HFF-Myc (cell line): ENCODE data around the gene GLUD2.

ENCODE experiments used
- DNase-seq: peaks from one replicate; pipeline ENCODE4 v3.0.0-alpha.2; 2011; ENCODE audit warnings: low read depth; ENCODE audit errors: extremely low read depth
- H3K4me3 ChIP-seq: replicated peaks from 2 replicates; pipeline ENCODE4 v1.5.1; 2011; ENCODE audit warnings: low read depth, mild to moderate bottlenecking, control low read depth, low read length
- TF ChIP-seq, protein P1 (sequence below): IDR thresholded peaks from 2 replicates; pipeline ENCODE4 v1.5.1; 2012; ENCODE audit warnings: mild to moderate bottlenecking, low read depth, low read length, control low read depth; ENCODE audit errors: missing control alignments

GLUD2 gene

DNA sequence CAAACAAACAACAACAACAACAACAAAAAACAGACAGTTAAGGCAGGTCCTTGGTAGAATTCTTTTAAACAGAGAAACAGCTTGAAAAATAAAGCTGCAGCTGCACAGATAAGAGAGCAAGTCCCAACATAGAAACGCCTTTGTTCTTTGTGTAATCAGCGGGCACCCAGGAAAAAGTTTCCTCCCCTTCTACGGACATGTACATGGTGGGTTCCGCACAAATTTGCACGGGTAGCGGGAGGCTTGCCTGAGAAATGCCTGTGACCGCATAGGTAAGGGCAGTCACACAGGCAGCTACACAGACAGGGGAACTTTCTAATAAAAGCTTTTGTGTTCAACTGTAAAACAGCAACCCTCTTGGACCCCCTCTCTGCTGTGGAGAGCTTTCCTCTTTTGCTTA is 36.2 kb upstream of the GLUD2 start:
- DNase-seq = no peak
- TF ChIP-seq, protein P1, sequence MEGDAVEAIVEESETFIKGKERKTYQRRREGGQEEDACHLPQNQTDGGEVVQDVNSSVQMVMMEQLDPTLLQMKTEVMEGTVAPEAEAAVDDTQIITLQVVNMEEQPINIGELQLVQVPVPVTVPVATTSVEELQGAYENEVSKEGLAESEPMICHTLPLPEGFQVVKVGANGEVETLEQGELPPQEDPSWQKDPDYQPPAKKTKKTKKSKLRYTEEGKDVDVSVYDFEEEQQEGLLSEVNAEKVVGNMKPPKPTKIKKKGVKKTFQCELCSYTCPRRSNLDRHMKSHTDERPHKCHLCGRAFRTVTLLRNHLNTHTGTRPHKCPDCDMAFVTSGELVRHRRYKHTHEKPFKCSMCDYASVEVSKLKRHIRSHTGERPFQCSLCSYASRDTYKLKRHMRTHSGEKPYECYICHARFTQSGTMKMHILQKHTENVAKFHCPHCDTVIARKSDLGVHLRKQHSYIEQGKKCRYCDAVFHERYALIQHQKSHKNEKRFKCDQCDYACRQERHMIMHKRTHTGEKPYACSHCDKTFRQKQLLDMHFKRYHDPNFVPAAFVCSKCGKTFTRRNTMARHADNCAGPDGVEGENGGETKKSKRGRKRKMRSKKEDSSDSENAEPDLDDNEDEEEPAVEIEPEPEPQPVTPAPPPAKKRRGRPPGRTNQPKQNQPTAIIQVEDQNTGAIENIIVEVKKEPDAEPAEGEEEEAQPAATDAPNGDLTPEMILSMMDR = no peak
- no peak overlapping the region for H3K4me3 ChIP-seq

DNA sequence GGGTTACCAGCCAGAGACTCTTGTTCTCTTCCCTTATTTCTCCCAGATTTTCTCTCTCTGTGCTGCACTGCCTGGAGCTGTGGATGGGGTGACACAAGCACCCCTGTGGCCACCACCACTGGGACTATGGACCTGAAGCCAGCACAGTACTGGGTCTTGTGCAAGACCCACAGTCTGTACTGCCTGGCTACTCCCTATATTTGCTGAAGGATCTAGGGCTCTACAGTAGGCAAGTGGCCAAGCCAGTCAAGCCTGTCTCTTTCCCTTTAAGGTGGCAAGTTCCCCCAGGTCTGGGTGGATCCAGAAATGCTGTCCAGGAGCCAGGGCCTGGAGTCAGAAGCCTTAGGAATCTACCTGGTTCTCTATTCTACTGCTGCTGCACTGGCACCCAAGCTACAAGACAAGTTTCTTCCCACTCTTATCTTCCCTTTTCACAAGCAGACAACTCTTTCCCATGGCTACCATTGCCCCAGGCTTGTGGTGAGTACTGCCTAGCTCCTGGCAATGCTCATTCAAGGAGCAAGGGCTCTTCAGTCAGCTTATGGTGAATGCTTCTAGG is 33.4 kb upstream of the GLUD2 start:
- TF ChIP-seq, protein P1 = no peak
- no peak for DNase-seq

DNA sequence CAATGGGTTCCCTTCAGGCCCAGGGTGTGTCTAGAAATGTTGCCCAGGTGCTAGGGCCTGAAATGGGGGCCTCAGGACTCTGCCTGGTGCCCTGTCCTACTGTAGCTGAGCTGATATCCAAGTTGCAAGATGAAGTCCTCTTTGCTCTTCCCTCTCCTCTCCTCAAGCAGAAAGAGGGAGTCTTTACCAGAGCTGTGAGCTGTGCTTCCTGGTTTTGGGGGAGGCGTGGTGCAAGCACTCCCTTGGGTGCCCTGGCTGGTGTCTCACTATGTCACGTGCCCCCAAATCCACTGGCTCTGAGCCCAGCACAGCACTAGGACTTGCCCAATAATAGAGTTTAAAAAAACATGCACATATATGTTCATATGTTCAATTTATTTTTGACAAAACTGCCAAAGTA is 32.6 kb upstream of the GLUD2 start:
- DNase-seq = no peak
- TF ChIP-seq, protein P1 = no peak
- no peak overlapping the region for H3K4me3 ChIP-seq

More for the DNA sequence above, 33.4 kb upstream of the GLUD2 start:
- no peak overlapping the region for H3K4me3 ChIP-seq

DNA sequence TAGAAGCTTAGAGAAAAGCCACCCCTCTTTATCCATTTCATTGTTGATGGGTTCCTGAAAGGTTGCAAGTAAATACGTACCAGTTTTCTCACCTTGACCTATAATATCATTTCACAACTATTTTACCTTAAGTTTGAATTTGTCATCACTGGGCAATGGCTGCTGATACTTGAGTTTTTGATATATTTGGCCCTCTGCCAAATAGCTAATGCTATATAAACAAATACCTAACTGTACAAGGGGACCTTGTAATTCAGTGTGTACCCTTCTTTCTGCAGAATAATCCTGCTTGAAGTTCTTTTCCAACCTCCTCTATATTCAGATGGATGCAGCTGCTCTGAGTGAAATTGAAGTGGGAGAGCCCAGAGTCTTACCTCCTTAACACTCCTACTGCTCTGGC is 19.0 kb upstream of the GLUD2 start:
- DNase-seq = no peak
- TF ChIP-seq, protein P1 = no peak
- H3K4me3 ChIP-seq = no peak overlapping the region

DNA sequence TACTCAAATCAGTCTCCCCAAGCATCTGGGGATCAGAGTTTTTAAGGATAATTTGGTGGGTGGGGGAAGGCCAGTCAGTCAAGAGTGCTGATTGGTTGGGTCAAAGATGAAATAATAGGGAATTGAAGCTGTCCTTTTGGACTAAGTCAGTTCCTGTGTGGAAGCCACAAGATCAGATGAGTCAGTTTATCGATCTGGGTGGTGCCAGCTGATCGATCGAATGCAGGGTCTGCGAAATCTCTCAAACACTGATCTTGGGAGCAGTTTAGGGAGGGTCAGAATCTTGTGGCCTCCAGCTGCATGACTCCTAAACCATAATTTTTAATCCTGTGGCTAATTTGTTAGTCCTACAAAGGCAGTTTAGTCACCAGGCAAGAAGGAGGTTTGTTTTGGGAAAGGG is 17.3 kb upstream of the GLUD2 start:
- TF ChIP-seq, protein P1 = no peak
- no peak for DNase-seq

DNA sequence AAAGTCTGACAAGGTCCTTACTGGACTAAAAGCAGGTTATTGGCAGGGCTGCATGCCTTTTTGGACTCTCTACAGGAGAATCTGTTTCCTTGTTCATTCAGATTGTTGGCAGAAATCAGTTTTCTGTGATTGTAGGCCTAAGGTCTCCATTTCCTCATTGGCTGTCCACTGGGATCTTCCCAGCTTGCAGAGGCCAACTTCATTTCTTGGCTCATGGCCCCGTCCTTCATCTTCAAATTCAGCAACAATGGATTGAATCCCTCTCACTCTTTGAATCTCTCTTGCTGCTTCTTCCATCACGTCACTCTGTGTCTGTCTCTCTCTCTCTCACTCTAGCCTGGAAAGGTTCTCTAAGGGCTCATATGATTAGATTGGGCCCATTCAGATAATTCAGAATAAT is 14.9 kb upstream of the GLUD2 start:
- DNase-seq = no peak
- TF ChIP-seq, protein P1 = no peak
- H3K4me3 ChIP-seq = no peak overlapping the region

More for the DNA sequence above, 17.3 kb upstream of the GLUD2 start:
- no peak overlapping the region for H3K4me3 ChIP-seq

DNA sequence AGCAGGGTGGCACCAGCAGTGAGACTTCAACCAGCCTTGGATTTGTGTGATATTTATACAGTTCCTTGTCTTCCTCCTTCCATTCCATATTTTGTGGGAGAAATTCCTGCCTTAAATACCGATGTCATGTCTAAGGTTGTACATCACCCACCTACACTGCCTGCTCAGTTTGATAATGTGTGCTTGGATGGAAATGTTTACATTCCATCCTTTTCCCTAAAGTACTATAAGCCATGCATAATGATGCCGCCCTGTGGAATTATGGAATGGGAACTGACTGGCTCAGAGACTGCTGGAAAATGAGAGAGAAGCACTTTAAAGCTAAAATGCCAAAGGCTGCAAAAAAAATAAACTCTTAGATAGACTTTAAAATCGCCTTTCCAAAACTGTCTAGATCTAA is 11.3 kb upstream of the GLUD2 start:
- no peak for DNase-seq
- TF ChIP-seq, protein P1 = no peak
- H3K4me3 ChIP-seq = no peak overlapping the region
